HG03135 (cell line): ENCODE results near the gene APEX2.
"Not testable (repeated sequence)": the region's sequence is repeated elsewhere in the genome, so short reads cannot be mapped to it uniquely, and the experiment has no call there.

Experiments used
- ATAC-seq: cut with Tn5 transposase; IDR thresholded peaks from one replicate; pipeline ENCODE4 v1.9.1; 2021; ENCODE audit warnings: mild to moderate bottlenecking, moderate library complexity; ENCODE audit not compliant: unreplicated experiment

The APEX2 gene

DNA sequence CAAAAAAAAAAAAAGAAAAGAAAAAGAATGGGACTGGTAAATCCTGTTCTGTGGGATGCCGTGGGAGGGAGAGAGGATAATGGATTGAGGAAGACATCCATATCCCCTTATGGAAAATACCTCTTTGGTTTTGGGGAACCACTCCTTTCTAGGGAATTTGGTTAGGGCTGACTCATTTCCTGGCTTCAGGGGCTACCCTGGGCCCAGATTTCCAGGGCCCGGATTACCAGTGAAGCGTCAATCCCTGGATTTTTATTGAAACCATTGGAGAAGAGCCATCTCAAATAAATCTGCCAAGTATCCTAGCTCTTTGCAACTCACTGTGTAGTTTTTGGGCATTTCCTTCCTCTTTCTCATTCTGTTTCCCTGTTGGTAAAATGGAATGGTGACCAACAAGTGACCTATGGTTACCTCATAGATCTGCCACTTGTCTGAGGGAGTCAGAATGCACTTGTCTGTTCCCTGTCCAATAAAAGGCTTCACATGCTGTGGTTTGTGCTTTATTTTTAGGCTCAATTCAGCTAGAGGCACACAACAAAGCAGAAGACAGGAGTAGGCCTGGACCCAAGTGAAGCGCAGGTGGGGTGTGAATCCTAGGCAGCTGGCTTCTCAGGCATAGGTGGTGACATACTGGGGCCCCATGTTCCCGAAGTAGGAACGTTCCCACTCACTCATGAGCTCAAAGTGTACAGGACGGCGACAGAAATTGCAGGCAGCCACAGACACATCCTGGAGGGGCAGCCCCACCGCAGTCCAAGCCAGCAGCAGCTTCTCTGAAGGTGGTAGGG is 8.6 kb downstream of the APEX2 start:
- no peak for ATAC-seq

DNA sequence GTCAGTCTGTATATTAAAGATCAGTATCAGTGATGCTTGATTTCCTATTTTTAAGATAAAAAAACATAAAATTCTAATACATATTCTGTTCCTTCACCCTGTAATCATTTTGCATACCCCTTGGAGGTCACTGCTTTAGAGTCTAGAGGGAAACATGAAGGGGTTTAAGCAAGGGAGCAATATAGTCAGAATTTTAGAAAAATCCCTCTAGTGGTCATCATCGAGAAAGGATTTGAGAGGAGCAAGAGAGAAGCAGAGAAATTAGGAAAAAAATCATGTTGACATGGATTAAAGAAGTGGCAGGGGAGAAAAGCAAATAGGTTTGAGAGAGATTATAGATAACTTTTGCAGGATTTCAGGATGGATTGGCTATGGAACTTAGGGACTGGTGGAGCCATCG is 11.1 kb downstream of the APEX2 start:
- no peak for ATAC-seq

DNA sequence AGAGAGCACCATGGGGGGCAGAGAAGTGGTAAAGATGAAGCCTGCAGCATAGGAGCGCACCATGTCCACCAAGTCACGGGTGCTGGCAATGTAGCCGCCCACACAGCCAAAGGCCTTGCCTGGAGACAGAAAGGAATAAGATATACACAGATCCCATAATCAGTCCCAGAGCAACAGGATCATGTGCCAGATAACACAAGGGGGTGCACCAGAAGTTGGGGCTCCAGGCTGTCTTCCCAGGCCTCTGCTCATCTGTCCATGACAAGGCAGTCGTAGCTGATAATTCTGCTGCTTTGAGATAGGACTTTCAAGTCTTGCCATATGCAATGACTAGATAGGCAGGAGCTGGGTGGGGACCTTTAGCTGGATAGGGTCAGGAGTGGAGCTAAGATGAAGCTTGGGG is 14.7 kb downstream of the APEX2 start:
- no peak for ATAC-seq

DNA sequence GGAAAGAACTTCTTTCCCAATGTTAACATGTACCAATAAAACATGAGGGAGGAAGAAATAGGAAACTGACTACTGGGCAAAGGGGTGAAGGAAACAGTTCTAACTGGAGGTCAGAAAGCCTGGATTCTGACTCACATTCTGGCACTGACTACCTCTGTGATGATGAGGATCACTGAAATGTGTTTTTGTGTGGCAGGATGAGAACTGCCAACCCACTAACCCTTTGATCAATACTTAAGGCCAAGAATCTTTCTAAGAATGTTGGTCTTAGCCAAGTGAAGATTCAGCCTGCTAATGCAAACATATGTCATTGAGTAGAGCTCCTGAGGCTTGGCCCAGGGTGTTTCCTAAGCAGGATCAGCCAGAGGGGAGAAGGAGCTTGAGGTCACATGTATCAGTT is 26.0 kb downstream of the APEX2 start:
- ATAC-seq: no peak

DNA sequence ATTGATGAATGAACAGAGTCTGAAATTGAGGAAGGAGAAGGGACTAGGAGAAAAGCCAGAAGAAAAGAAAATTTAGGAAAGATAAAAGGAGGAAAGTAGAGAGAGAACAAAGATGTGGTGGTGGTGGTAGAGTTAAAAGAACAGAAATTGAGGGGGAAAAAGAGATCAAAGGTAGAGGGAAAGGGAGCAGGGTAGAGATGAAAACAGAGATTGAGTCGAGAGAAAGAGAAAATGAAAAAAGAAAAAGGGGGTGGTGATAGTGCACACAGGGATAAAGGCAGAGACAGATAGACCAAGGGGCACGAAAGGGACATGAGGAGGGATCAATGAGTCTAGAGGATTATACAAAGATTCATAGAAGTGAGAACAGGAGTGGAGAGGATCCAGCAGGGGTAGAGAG is 26.7 kb downstream of the APEX2 start:
- no peak for ATAC-seq

DNA sequence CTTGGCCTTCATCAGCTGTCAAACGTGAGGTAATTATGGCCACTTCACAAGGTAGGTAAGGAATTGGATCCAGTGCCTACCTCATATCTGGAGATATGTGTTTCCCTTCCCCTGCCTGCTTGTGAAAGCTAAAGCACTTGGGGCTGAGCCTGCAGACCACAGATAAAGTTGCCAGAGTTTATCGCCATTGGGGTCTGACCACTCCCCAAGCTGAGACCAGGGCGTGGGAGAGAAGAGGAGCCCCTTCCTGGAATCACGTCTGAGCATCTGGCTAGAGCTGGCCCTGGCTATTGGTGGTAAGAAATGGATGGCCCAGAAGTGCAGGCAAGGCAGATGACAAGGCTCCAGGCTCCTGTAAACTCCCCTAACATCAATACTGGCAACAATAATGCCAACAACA is 27.9 kb downstream of the APEX2 start:
- no peak for ATAC-seq

DNA sequence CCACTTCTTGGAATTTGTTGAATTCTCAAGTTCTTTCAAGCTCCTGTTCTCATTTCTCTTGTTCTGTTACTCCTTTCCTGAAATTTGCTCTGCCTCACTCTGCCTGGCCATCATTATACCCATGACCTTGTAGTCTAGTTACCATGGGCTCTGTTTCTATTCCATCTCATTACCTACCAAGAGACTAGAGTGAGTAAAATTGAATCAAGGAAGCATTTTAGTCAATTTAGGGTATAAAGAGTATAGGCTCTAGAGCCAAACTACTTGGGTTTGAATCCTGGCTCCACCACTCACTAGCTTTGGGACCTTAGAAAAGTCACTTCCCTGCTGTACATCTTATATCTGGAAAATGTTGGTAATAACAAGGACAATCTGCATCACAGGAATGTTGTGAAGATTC is 28.4 kb downstream of the APEX2 start:
- ATAC-seq: no peak

DNA sequence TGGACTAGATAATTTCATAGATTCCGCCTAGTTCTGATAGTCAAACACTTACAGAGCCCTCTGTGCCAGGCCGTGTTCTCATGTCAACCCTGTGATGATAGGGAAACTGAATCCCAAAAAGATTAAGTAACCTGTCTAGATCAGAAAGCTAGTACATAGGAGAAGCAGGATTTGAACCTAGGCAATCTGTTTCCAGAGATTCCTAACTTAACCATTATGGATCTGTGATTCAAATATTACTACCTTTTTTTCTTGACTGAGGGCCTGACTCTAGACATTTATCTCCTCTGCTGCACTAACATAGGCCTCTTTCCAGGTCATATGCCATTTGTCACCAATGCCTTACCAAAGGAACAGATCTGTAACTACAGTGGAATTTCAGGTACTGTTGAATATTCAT is 29.1 kb downstream of the APEX2 start:
- no peak for ATAC-seq

DNA sequence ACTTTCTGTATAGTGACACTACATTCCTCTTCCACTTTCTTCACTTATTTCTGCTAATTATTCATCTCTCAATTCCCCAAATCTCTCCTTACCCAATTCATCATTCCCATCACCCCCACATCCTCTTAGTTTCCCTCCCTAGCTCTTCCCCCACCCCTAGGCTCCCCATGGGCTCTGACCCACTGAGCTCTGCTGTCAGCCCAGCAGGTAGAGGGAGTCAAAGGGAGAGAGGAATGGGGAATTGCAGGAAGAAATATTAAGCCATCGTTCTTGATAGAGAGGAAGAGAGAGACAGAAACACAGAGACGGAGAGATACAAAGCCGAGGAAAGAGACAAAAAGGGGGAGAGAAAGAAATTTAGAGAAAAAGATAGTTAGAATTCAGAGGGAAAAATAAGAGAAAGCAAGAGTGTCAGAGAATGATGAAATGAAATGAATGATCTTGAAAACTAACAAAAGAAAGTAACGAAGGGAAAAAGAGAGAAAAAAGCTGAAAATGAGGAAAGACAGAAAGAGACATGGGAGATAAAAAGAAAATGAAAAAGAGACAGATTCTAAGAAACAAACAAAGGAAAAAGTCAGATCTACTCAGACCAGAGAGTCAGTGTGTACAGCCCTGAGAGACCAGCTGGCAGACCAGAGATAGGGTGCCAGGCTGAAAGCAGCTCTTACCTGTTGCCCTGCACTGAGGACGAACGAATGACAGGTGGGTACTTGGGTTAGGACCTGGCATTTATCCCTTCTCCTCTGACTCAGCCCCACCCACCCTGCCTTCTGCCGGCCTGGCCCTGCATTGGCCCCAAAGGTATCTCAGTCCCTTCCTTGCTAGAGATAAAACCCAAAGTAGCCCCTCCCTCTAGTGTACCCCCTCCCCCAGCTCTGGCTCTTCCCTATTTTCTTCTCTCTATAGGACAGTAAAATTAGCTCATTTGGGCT is 30.4 kb downstream of the APEX2 start, which contains the start of gene ALAS2:
ALAS2 (minus strand) TSS at position 707 of the 935 bp plus-strand sequence. CDS start 4,977 bp downstream, outside the sequence.
- no peak for ATAC-seq

DNA sequence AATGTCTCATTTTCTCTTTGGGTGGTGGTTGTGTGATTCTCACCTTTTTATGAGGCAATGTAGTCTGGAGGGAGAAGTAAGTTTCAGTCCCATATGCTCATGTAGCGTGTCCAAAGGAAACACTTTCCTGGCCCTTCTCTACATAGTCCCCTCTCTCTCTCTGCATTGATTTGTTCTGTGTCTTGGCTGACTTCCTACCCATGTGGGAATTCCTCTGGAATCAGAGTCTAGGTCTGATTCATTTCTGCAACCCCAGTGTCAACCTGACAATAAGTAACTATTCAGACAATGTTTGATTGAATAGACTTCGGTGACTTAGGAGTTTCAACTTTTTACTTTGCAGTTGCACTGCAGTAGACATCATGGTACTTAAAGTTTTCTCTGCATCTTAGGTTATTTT is 33.3 kb downstream of the APEX2 start:
- no peak for ATAC-seq

DNA sequence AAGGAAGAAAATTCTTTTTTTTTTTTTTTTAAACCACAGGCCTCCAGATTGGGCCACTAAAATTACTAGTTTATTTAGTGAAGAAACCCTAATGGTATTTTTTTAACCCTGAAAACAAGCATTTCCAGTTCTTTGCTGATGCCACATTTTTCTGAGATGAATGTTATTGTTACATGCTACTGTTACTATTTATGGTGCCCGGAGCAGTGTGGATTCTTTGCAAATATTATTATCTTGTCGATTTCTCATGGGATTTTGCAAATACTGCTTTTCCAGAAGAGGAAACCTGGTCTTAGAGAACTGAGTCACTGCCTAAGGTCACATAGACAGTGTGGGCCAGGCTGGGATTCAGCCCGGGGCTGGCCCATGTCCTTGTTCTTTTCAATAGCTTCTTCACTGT is 39.3 kb downstream of the APEX2 start:
- no peak for ATAC-seq

DNA sequence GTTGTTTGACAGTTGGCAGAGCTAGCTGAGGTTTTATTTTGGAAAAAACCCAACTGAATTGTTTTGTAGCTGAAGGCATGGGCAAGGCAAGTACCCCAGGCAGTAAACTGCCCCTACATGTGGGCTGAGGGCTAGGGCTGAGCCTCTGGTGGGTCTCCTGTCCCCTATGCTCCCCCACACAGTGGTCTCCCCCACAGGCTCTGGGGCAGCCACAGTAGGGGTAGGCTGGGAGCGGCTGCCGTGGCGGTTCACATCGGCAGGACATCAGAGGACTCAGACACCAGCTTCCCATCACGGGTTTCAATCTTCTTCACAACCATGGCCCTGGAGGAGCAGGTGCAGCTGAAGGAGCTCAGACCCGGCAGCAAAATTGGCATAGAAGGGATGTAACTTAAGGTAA is 41.4 kb downstream of the APEX2 start:
- ATAC-seq: no peak

DNA sequence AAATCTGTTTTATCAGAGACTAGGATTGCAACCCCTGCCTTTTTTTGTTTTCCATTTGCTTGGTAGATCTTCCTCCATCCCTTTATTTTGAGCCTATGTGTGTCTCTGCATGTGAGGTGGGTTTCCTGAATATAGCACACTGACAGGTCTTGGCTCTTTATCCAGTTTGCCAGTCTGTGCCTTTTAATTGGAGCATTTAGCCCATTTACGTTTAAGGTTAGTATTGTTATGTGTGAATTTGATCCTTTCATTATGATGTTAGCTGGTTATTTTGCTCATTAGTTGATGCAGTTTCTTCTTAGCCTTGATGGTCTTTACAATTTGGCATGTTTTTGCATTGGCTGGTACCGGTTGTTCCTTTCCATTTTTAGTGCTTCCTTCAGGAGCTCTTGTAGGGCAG is 50.4 kb downstream of the APEX2 start:
- not testable (repeated sequence) for ATAC-seq

DNA sequence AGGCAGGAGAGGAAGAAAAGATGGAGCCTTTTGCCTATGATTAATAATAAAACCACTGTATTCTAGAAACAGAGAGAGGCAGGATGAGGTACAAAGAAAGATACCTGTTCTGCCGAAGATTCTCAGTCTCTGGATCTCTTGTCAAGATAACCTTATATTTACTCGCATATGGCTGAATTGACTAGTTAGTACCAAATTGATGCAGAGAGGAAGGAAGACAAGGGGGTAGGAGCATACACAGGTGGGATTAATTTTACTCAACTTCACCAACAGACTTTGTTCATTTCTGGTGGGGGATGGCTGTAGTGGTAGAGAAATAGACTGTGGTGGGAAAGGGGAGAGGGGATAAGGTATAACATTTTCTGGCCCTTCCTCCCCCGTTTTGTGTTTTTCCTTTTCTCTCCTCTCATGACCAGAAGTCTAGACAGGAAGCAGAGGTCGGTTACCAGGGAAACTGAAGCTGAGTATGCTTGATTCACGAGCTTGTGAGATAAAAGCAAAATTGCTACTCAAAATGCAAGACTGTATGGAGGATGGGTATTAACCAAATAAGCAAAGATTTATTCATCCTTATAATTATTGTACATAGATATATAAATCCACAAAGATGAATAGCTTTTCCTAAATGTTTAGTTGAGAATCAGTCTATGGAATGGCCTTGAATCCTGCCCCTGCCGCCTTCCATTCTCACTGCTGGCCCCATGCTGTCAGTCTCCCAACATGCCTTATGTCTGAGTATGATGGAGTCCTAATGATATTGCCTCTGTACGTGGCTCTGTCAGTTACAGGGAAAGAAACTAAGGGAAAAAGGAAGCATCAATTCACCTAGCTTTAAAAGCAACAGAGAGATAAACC is 56.9 kb downstream of the APEX2 start:
- no peak for ATAC-seq

DNA sequence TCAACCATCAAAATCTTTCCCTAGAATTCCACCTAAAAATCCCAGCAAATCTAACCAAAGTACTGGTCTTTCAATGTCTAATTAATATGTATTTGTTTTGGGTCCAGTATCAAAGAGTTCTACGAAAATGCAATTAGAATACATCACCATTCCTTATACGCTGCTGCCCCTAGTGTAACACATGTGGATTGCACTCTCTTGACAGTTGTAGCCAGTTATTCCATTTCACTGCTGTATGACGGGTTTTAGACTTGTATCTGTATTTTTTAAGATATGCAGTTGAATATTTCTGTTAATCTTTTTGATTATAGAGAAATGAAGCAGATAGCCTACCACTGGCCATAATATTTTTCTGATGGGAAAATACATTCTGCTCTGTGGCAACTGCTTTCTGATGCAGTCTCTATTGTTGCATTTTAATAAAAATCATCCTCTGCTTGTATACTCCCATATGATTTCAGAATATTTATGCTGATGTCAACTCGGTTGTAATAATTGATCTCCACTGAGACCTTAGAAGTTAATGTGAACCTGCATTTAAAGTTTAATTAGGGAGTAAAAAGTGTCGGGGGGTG is 57.6 kb downstream of the APEX2 start:
- ATAC-seq: no peak
